Measurements from ENCODE around the gene YTHDF1. TPM values are rescaled to one million over a fixed set of nuclear protein-coding genes. Genes with fewer than 3 reads are reported as not detected.

YTHDF1 gene
- total and polyA plus RNA-seq, 2 donors = 18.6 to 38.2 TPM

DNA sequence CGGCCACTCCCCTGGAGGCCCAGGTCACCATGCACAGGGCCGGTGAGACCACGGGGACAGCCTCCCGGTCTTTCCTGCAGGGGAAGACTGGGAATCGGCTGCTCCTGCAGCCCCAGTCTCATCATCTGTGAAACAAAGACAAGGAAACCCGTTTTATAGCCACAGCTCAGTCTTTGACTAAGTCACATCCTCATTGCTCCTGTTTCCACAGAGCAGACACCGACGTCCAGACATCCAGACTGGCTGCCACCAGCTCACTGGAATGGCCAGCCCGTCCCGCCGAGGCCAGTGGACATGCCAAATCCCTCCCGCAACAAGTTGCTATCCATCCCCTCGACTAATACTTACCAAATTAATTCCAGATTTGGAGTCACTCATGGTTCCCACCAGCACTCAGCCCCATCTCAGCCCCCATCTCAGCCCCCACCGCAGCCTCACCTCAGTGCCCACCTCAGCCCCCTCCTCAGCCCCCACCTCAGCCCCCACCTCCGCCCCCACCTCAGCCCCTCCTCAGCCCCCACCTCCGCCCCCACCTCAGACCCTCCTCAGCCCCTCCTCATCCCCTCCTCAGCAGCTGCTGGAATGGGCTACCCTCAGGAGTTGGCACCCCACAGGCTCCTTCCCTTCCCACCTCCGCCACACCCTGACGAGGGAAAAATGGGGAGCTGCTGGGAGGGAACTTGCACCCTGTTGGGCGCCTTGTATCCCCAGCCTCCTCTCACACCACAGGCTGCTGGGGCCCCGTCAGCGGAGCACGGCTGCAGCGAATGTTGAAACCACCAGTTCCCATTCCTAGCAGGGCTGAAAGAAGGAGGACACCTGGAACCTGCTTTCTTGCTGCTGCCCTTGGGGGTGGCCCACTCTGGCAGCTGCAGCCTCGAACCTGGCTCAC lies 48.7 kb downstream of the YTHDF1 start:
- no peaks in the 10 kb centered on the region for H3K9me3 ChIP-seq (ENCODE audit: control insufficient read depth in 2 of 2, insufficient read depth in 1 of 2, low read length in 1 of 2)
- H3K27me3 ChIP-seq (ENCODE audit: control insufficient read depth in 2 of 2, insufficient read depth in 1 of 2, low read length in 1 of 2) = peaks cover 4 to 50% of the 10 kb centered on the region in 2 donors
- no peaks in the 10 kb centered on the region for H3K36me3 ChIP-seq (ENCODE audit: control insufficient read depth in 2 of 2, insufficient read depth in 2 of 2, low read length in 1 of 2)
- DNase-seq (ENCODE audit: low read depth in 6 of 9, low spot score in 9 of 9) = no peak
- WGBS = 70% methylated on average over 24 of the region's 24 CpGs
- no peak overlapping the region for H3K27ac ChIP-seq (ENCODE audit: low read depth in 1 of 2, low read length in 1 of 2)
- no peak overlapping the region for H3K4me3 ChIP-seq (ENCODE audit: low read length in 2 of 2)
- H3K4me1 ChIP-seq (ENCODE audit: control insufficient read depth in 2 of 2, insufficient read depth in 2 of 2, low read length in 2 of 2) = no peaks in the 10 kb centered on the region

DNA sequence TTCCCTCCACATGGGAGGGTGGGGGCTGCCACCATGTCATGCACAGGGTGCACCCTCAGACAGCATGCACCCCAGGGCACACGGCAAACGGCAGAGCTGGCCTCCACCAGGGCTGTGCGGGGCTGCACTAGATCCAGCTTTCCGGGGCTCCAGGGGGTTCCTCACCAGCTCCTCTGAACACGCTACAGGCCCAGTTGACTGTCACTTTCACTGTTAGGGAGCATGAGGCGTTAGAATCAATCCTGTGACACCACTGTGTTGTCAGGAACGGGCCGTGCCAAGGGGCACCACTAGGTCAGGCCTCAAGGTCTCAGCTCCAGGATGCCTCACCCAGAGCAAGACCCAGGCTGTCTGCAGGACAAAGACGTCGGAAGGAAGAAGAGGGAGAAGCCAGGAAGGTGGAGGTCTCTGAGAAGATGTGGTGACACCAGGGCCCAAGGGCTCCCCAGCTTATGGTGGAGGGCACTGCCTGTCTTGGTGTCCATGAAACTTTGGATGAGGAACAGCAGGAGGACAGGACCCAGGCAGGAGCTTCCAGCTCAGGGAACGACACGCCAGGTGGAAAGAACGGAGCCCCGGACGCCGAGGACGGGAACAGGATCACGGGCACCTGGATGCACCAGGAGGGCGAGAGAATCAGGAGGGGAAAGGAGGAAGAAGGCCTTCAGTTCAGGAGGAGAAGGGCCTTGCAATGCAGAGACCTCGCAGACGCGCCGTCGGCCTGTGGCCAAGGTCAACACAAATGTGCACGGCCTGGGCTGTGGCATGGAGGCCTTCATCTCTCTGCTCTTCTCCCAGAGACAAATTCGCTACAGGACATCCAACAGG lies 49.5 kb downstream of the YTHDF1 start:
- DNase-seq (ENCODE audit: low read depth in 6 of 9, low spot score in 9 of 9) = no peak
- H3K4me3 ChIP-seq (ENCODE audit: low read length in 2 of 2) = no peak overlapping the region
- 95% methylated on average over 26 of the region's 26 CpGs for WGBS
- H3K27ac ChIP-seq (ENCODE audit: low read depth in 1 of 2, low read length in 1 of 2) = no peak overlapping the region
- H3K4me1 ChIP-seq (ENCODE audit: control insufficient read depth in 2 of 2, insufficient read depth in 2 of 2, low read length in 2 of 2) = no peaks in the 10 kb centered on the region
- H3K27me3 ChIP-seq (ENCODE audit: control insufficient read depth in 2 of 2, insufficient read depth in 1 of 2, low read length in 1 of 2) = peaks cover 4 to 45% of the 10 kb centered on the region in 2 donors
- no peaks in the 10 kb centered on the region for H3K36me3 ChIP-seq (ENCODE audit: control insufficient read depth in 2 of 2, insufficient read depth in 2 of 2, low read length in 1 of 2)
- no peaks in the 10 kb centered on the region for H3K9me3 ChIP-seq (ENCODE audit: control insufficient read depth in 2 of 2, insufficient read depth in 1 of 2, low read length in 1 of 2)

DNA sequence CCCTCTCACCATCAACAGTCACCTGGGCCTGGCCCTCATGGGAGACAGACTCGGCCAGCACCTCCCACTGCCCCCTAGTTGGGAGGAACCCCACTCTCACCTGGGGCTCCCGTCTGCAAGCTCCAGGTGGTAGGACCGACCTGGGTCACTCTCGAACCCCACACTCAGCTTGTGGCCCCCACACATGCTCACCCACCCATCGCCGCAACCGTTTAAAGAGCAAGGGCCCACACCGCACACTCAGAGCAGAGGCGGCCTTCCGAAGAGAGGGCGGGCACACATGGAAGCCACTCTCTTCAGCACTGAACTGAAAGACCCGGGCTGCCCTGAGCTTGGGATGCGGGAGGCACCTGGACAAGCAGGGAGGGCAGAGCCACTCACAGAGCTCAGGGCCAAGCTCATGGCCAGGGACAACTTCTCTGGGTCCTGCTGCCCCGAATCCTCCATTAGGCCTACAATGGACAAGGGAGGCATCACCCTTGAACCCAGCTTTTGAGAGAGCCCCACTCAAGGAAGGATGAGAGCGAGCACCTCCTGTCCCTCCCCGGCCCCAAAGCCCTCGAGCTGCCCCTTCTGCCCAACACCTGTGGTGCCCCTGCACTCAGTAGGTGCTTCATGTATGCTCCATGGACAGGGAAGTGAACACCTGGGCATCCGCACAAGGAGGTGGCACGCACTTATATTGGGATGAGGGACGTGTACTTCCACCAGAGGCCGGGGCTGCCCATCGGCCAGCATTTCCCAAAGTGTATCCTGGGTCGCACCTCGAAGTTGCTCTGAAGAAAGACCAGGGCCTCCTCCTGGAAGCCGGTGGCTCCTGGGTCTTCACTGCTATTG lies 50.4 kb downstream of the YTHDF1 start:
- 93% methylated on average over 25 of the region's 25 CpGs for WGBS
- Histone ChIP-seq H3K4me1 (ENCODE audit: control insufficient read depth in 2 of 2, insufficient read depth in 2 of 2, low read length in 2 of 2) (no peaks in the 10 kb centered on the region), H3K36me3 (ENCODE audit: control insufficient read depth in 2 of 2, insufficient read depth in 2 of 2, low read length in 1 of 2) (no peaks in the 10 kb centered on the region), H3K27me3 (ENCODE audit: control insufficient read depth in 2 of 2, insufficient read depth in 1 of 2, low read length in 1 of 2) (peaks cover 4 to 38% of the 10 kb centered on the region in 2 donors), H3K4me3 (ENCODE audit: low read length in 2 of 2) (no peak overlapping the region), H3K9me3 (ENCODE audit: control insufficient read depth in 2 of 2, insufficient read depth in 1 of 2, low read length in 1 of 2) (no peaks in the 10 kb centered on the region), H3K27ac (ENCODE audit: low read depth in 1 of 2, low read length in 1 of 2) (no peak overlapping the region)
- no peak for DNase-seq (ENCODE audit: low read depth in 6 of 9, low spot score in 9 of 9)

DNA sequence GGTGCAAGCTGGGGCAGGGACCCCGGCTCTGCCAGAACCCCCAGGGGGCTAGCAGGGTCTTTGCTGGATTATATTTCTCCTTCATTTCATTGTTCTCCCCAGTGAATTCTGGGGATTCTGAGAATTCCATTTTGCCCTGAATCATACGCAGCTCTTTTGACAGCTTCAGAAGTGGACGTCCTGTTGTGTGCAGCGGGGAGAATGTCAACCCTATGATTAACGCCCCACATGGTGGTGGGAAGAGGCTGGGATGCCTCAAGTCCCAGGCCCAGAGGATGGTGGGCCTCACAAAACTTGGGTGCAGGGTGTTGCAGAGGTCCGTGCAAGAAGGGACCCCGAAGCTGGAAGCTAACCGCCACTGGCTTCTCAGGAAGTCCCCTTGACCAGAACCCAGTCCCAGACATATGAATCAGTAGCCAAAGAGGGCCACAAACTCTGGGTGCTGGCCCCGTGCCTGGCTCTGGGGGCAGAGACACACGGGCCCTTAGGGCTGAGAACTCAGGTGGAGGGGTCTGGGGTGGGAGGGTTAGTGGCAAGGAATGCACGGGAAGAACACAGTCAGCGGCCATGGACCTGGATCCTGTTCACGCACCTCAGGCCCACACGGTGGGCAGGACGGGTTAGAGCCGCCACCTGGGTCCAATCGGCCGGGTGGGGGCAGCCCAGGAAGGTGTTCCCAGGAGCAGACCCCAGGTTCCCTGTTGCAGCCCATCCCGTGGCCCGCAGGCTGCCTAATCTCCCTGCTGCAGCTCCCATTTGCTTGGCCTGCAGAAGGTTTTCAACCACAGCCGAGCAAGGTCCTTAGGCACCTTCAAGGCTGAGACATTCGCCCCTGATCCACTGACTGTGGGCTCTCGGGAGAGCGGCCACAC lies 51.2 kb downstream of the YTHDF1 start:
- Histone ChIP-seq H3K4me3 (ENCODE audit: low read length in 2 of 2) (no peak overlapping the region), H3K4me1 (ENCODE audit: control insufficient read depth in 2 of 2, insufficient read depth in 2 of 2, low read length in 2 of 2) (no peaks in the 10 kb centered on the region), H3K36me3 (ENCODE audit: control insufficient read depth in 2 of 2, insufficient read depth in 2 of 2, low read length in 1 of 2) (no peaks in the 10 kb centered on the region), H3K27me3 (ENCODE audit: control insufficient read depth in 2 of 2, insufficient read depth in 1 of 2, low read length in 1 of 2) (peaks cover 4 to 30% of the 10 kb centered on the region in 2 donors), H3K9me3 (ENCODE audit: control insufficient read depth in 2 of 2, insufficient read depth in 1 of 2, low read length in 1 of 2) (no peaks in the 10 kb centered on the region), H3K27ac (ENCODE audit: low read depth in 1 of 2, low read length in 1 of 2) (no peak overlapping the region)
- 86% methylated on average over 24 of the region's 24 CpGs for WGBS
- DNase-seq (ENCODE audit: low read depth in 6 of 9, low spot score in 9 of 9) = no peak

DNA sequence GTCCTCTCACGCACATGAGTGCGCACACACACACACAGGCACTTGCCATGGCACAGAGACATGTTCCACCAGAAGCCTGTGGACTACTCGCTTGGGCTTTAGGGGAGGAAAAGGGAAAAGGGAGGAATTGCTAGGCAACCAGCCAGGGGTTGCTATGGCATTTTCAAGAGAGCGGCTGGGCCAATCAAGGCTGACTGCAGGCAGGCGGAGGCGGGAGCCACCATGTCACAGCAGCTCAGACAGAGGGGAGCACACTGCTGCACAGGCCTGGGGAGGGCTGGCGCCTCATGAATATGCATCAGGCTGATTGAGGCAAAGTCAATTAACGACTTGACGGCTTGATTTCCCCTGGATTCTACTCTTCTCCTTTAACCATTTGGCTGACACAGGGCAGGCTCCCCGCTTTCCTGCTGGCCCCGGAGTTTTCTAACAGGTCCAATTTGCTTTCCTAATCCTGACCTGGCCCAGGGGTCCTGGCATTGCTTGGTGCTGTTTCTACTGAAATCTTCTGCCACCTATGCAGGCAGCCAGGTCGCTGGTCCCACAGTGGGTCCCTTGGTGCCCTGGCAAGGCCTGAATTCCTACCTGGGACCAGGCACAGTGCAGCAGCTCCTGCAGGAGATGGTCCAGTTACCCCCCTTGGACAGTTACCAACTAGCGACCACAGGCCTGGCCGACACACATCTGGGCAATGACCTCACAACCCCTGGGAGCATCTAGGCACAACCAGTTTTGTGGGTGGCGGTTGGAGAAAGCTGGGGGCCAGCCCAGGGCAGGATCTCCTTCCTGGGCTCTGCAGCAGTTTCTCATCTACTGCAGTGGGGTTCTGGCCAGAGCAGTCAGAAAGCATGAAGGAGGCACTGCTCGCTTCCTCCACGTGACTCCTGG lies 52.1 kb downstream of the YTHDF1 start:
- DNase-seq (ENCODE audit: low read depth in 6 of 9, low spot score in 9 of 9) = no peak
- Histone ChIP-seq H3K36me3 (ENCODE audit: control insufficient read depth in 2 of 2, insufficient read depth in 2 of 2, low read length in 1 of 2) (no peaks in the 10 kb centered on the region), H3K9me3 (ENCODE audit: control insufficient read depth in 2 of 2, insufficient read depth in 1 of 2, low read length in 1 of 2) (no peaks in the 10 kb centered on the region), H3K4me3 (ENCODE audit: low read length in 2 of 2) (no peak overlapping the region), H3K27me3 (ENCODE audit: control insufficient read depth in 2 of 2, insufficient read depth in 1 of 2, low read length in 1 of 2) (peaks cover under 1 to 24% of the 10 kb centered on the region in 2 donors), H3K27ac (ENCODE audit: low read depth in 1 of 2, low read length in 1 of 2) (no peak overlapping the region), H3K4me1 (ENCODE audit: control insufficient read depth in 2 of 2, insufficient read depth in 2 of 2, low read length in 2 of 2) (no peaks in the 10 kb centered on the region)
- WGBS = 69% methylated on average over 17 of the region's 17 CpGs

DNA sequence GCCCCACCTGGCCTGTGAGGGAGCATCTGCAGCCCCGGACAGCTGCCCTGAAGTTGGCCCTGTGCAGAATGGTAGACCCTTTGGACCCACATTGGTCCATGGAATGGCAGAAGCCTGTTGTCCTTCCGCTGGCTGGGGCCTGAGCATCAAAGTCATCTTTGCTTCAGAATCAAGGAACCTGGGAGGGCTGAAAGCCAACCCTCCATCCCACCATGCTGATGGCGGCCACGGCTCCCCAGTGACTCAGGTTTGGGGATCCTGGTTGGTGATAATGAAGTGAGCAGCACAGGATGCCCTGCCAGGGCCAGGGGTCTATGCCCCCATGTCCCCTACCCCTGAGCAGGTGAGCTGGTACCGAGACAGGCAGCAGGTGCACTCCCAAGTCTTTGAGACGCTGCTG lies 52.8 kb downstream of the YTHDF1 start:
- 80% methylated on average over 6 of the region's 6 CpGs for WGBS
- no peak for DNase-seq (ENCODE audit: low read depth in 6 of 9, low spot score in 9 of 9)

DNA sequence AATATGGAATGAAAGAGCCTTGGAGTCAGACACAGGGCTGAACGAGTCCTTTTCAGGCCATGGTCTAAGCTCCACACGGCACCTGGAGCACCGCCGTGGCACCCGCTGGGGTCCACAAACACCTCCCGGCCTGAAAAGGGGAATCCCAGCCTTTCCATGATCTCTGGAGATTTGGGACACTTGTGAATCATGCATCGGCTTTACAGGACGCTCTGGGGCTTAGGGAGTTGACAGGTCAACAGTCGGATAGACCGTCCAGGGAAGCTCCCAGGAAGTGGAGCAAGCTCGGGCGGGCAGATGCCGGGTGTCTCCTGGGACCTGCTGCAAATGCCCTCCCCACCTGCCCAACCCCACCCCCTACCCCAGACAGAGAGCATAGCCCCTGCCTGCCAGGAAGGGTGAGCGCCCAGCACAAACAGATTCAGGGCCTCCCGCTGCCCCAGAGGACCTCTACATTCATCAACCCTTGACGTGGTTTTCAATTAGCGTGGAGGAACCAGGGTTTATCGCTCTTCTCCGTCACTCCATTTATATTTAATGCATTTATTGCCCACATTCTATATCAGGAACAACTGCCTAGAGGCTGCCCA lies 53.6 kb downstream of the YTHDF1 start:
- 89% methylated on average over 19 of the region's 19 CpGs for WGBS
- H3K4me3 ChIP-seq (ENCODE audit: low read length in 2 of 2) = no peak overlapping the region
- H3K36me3 ChIP-seq (ENCODE audit: control insufficient read depth in 2 of 2, insufficient read depth in 2 of 2, low read length in 1 of 2) = no peaks in the 10 kb centered on the region
- no peaks in the 10 kb centered on the region for H3K9me3 ChIP-seq (ENCODE audit: control insufficient read depth in 2 of 2, insufficient read depth in 1 of 2, low read length in 1 of 2)
- no peak overlapping the region for H3K27ac ChIP-seq (ENCODE audit: low read depth in 1 of 2, low read length in 1 of 2)
- no peak for DNase-seq (ENCODE audit: low read depth in 6 of 9, low spot score in 9 of 9)
- H3K27me3 ChIP-seq (ENCODE audit: control insufficient read depth in 2 of 2, insufficient read depth in 1 of 2, low read length in 1 of 2) = peaks cover 2 to 24% of the 10 kb centered on the region in 2 donors
- H3K4me1 ChIP-seq (ENCODE audit: control insufficient read depth in 2 of 2, insufficient read depth in 2 of 2, low read length in 2 of 2) = no peaks in the 10 kb centered on the region

More for the DNA sequence above, 52.8 kb downstream of the YTHDF1 start:
- no peak overlapping the region for H3K4me3 ChIP-seq (ENCODE audit: low read length in 2 of 2)
- peaks cover 2 to 24% of the 10 kb centered on the region in 2 donors for H3K27me3 ChIP-seq (ENCODE audit: control insufficient read depth in 2 of 2, insufficient read depth in 1 of 2, low read length in 1 of 2)
- no peaks in the 10 kb centered on the region for H3K36me3 ChIP-seq (ENCODE audit: control insufficient read depth in 2 of 2, insufficient read depth in 2 of 2, low read length in 1 of 2)
- H3K27ac ChIP-seq (ENCODE audit: low read depth in 1 of 2, low read length in 1 of 2) = no peak overlapping the region
- H3K4me1 ChIP-seq (ENCODE audit: control insufficient read depth in 2 of 2, insufficient read depth in 2 of 2, low read length in 2 of 2) = no peaks in the 10 kb centered on the region
- H3K9me3 ChIP-seq (ENCODE audit: control insufficient read depth in 2 of 2, insufficient read depth in 1 of 2, low read length in 1 of 2) = no peaks in the 10 kb centered on the region

Measured in thymus (tissue), 11 donors.